SJSA1 (cell line): ENCODE measurements around the gene SLC2A10. TPM values are rescaled to one million over a fixed set of nuclear protein-coding genes. Genes with fewer than 3 reads are reported as not detected.

Experiments used
- DNase-seq, 2 experiments: peaks; one replicate each; pipeline ENCODE4 v3.0.0-alpha.2; 2015 to 2020; ENCODE audit warnings: low spot score in 2 of 2, low read depth in 1 of 2
- H3K27ac ChIP-seq: fragments of 250-450 bp; sonication (Bioruptor Pico); 2 replicates; pipeline ENCODE4 v1.5.1; 2020; ENCODE audit warnings: mild to moderate bottlenecking, moderate library complexity
- H3K27me3 ChIP-seq: fragments of 250-450 bp; sonication (Bioruptor Pico); replicated peaks from 2 replicates; pipeline ENCODE4 v1.5.1; 2020; ENCODE audit warnings: mild to moderate bottlenecking, moderate library complexity
- H3K36me3 ChIP-seq: fragments of 250-450 bp; sonication (Bioruptor Pico); 2 replicates; pipeline ENCODE4 v1.5.1; 2020; ENCODE audit warnings: mild to moderate bottlenecking
- H3K4me1 ChIP-seq: fragments of 250-450 bp; sonication (Bioruptor Pico); replicated peaks from 2 replicates; pipeline ENCODE4 v1.6.1; 2021; ENCODE audit warnings: mild to moderate bottlenecking
- H3K4me3 ChIP-seq: fragments of 250-450 bp; sonication (Bioruptor Pico); 2 replicates; pipeline ENCODE4 v1.5.1; 2020; ENCODE audit warnings: mild to moderate bottlenecking
- H3K9me3 ChIP-seq: fragments of 250-450 bp; sonication (Bioruptor Pico); replicated peaks from 2 replicates; pipeline ENCODE4 v1.5.1; 2020; ENCODE audit warnings: mild to moderate bottlenecking
- total RNA-seq: library from RNA; depleted of rRNA; stranded (reverse); fragments of >200 nt; shearing (Covaris generic); gene quantifications from 2 replicates; pipeline ENCODE4 v1.2.3, GENCODE V29; 2014; rRNA removed

The SLC2A10 gene
- total RNA-seq, 1 experiment from 2014 or later, result 18.5 TPM

- Histone ChIP-seq H3K9me3 (no peaks in the 10 kb centered on the region), H3K4me1 (peaks cover 6% of the 10 kb centered on the region; the same call in 1 of the 2 replicates), H3K36me3 (no peaks in the 10 kb centered on the region), H3K4me3 (no peak overlapping the region), H3K27ac (no peak overlapping the region), H3K27me3 (no peaks in the 10 kb centered on the region)
- peak in 1 of 2 experiments; percentile 12 for DNase-seq
Measured at GRCh38 chr20:46784436-46785127, 75.1 kb downstream of the SLC2A10 start.

Other genes starting within 250 kb of the SLC2A10 start
- gene ZNF334, start 196.1 kb upstream of the SLC2A10 start, total RNA-seq, result 0.11 TPM in 1 of 2 replicates, not detected in the other
- gene OCSTAMP, start 159.0 kb upstream of the SLC2A10 start, total RNA-seq, result not detected in 2 replicates
- not detected in 2 replicates for gene SLC13A3, start 58.2 kb upstream of the SLC2A10 start, total RNA-seq
- 28.9 and 30.1 TPM in 2 replicates for gene TP53RK, start 20.2 kb upstream of the SLC2A10 start, total RNA-seq
- 0.08 TPM in 1 of 2 replicates, not detected in the other for gene EYA2, start 185.2 kb downstream of the SLC2A10 start, total RNA-seq